ENCODE data around the gene MCC. TPM values are rescaled to one million over a fixed set of nuclear protein-coding genes. Genes with fewer than 3 reads are reported as not detected.

Gene MCC
- total and polyA plus RNA-seq, 2 experiments from 2014 or later, result 3.4 to 8.8 TPM

GRCh38 chr5:113278976-113279375 is 209.3 kb downstream of the MCC start:
- H2AFZ ChIP-seq, result no peak overlapping the region
- H3K36me3 ChIP-seq (ENCODE audit: low read depth), result no peaks in the 10 kb centered on the region
- 26 to 31% methylated on average over 4 of the region's 4 CpGs for WGBS, 2 experiments (ENCODE audit: low coverage in 1 of 2, low lambda C conversion rate in 2 of 2, missing lambda C conversion rate in 2 of 2)
- no peak overlapping the region for H3K9ac ChIP-seq
- no peaks in the 10 kb centered on the region for H3K27me3 ChIP-seq (replicated peaks; ENCODE audit: insufficient read depth)
- peaks cover 7% of the 10 kb centered on the region; the same call in 1 of the 2 replicates for H3F3A ChIP-seq (ENCODE audit: insufficient read depth)
- no peaks in the 10 kb centered on the region for H4K20me1 ChIP-seq (ENCODE audit: insufficient read depth)
- peak; percentile 55 for DNase-seq
- no peaks in the 10 kb centered on the region for H3K9me2 ChIP-seq (ENCODE audit: insufficient read depth)
- H3K9me3 ChIP-seq (ENCODE audit: low read depth), result no peaks in the 10 kb centered on the region
- H3K4me2 ChIP-seq (ENCODE audit: unreplicated experiment), result peak overlapping the region; percentile 34
- no peak overlapping the region for H3K27ac ChIP-seq
- no peak overlapping the region for H3K4me3 ChIP-seq
- TF ChIP-seq EZH2 (IDR thresholded peaks at IDR 0.05; ENCODE audit: insufficient read depth, poor library complexity, severe bottlenecking) (no peak), EZH2phosphoT487 (IDR thresholded peaks at IDR 0.05; ENCODE audit: insufficient read depth, low read depth) (no peak)
- in situ Hi-C loops (cut with MboI), result no loop called here
- H3K4me1 ChIP-seq (ENCODE audit: insufficient read depth), result peaks cover 5% of the 10 kb centered on the region
- no peaks in the 10 kb centered on the region; the same call in 1 of the 2 replicates for H3K79me2 ChIP-seq (ENCODE audit: insufficient read depth)

- in situ Hi-C loops (cut with MboI), result no loop called here
- Histone ChIP-seq H3K4me1 (ENCODE audit: insufficient read depth) (peaks cover 6% of the 10 kb centered on the region), H3K4me3 (no peak overlapping the region), H3K9me2 (ENCODE audit: insufficient read depth) (no peaks in the 10 kb centered on the region), H3F3A (ENCODE audit: insufficient read depth) (peaks cover 7% of the 10 kb centered on the region; the same call in 1 of the 2 replicates), H3K9ac (no peak overlapping the region), H4K20me1 (ENCODE audit: insufficient read depth) (no peaks in the 10 kb centered on the region), H3K27ac (no peak overlapping the region), H3K4me2 (ENCODE audit: unreplicated experiment) (no peak overlapping the region), H3K79me2 (ENCODE audit: insufficient read depth) (no peaks in the 10 kb centered on the region), H3K27me3 (replicated peaks; ENCODE audit: insufficient read depth) (no peaks in the 10 kb centered on the region), H2AFZ (no peak overlapping the region), H3K36me3 (ENCODE audit: low read depth) (no peaks in the 10 kb centered on the region), H3K9me3 (ENCODE audit: low read depth) (no peaks in the 10 kb centered on the region)
- no peak for DNase-seq
- TF ChIP-seq EZH2 (IDR thresholded peaks at IDR 0.05; ENCODE audit: insufficient read depth, poor library complexity, severe bottlenecking) (no peak), EZH2phosphoT487 (IDR thresholded peaks at IDR 0.05; ENCODE audit: insufficient read depth, low read depth) (no peak)
- 76 to 77% methylated on average over 8 of the region's 8 CpGs for WGBS, 2 experiments (ENCODE audit: low coverage in 1 of 2, low lambda C conversion rate in 2 of 2, missing lambda C conversion rate in 2 of 2)
Measured at GRCh38 chr5:113276493-113276892, 211.8 kb downstream of the MCC start.

DNA sequence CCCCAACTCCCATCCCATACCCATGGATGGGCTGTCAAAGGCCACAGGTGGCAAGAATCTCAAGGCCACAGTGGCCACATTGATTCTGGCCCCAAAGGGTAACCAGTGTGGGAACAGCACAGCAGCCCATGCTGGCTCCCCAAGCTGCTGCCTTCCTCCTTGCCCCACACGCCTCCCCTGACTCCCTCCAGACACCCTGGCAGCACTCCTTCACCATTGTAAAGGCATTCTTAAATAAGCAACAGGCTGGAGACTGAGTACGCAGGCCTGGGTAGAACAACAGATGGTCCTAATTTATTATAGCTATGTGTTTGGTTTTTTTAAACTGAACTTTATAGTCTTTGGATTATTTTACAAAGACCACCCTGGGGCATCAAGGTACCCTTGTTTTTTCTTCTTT is 212.3 kb downstream of the MCC start:
- Histone ChIP-seq H3K4me3 (no peak overlapping the region), H3K9me3 (ENCODE audit: low read depth) (no peaks in the 10 kb centered on the region), H3K79me2 (ENCODE audit: insufficient read depth) (no peaks in the 10 kb centered on the region), H2AFZ (no peak overlapping the region), H4K20me1 (ENCODE audit: insufficient read depth) (no peaks in the 10 kb centered on the region), H3F3A (ENCODE audit: insufficient read depth) (peaks cover 12% of the 10 kb centered on the region; the same call in 1 of the 2 replicates), H3K27ac (no peak overlapping the region), H3K4me2 (ENCODE audit: unreplicated experiment) (no peak overlapping the region), H3K9ac (no peak overlapping the region), H3K9me2 (ENCODE audit: insufficient read depth) (no peaks in the 10 kb centered on the region), H3K36me3 (ENCODE audit: low read depth) (no peaks in the 10 kb centered on the region), H3K27me3 (replicated peaks; ENCODE audit: insufficient read depth) (no peaks in the 10 kb centered on the region), H3K4me1 (ENCODE audit: insufficient read depth) (peaks cover 11% of the 10 kb centered on the region)
- DNase-seq, result no peak
- TF ChIP-seq EZH2phosphoT487 (IDR thresholded peaks at IDR 0.05; ENCODE audit: insufficient read depth, low read depth) (no peak), EZH2 (IDR thresholded peaks at IDR 0.05; ENCODE audit: insufficient read depth, poor library complexity, severe bottlenecking) (no peak)
- in situ Hi-C loops (cut with MboI), result no loop called here
- whole genome bisulfite sequencing, 2 experiments (ENCODE audit: low coverage in 1 of 2, low lambda C conversion rate in 2 of 2, missing lambda C conversion rate in 2 of 2), result 73 to 87% methylated on average over 2 of the region's 2 CpGs

- Histone ChIP-seq H3K9me3 (ENCODE audit: low read depth) (no peaks in the 10 kb centered on the region), H3K79me2 (ENCODE audit: insufficient read depth) (no peaks in the 10 kb centered on the region), H3K27me3 (replicated peaks; ENCODE audit: insufficient read depth) (no peaks in the 10 kb centered on the region), H3K9ac (no peak overlapping the region), H3K27ac (no peak overlapping the region), H3K36me3 (ENCODE audit: low read depth) (no peaks in the 10 kb centered on the region), H3K4me3 (no peak overlapping the region), H3K9me2 (ENCODE audit: insufficient read depth) (no peaks in the 10 kb centered on the region), H3K4me1 (ENCODE audit: insufficient read depth) (peaks cover 17% of the 10 kb centered on the region), H3F3A (ENCODE audit: insufficient read depth) (peaks cover 15% of the 10 kb centered on the region; the same call in 1 of the 2 replicates), H3K4me2 (ENCODE audit: unreplicated experiment) (no peak overlapping the region), H4K20me1 (ENCODE audit: insufficient read depth) (no peaks in the 10 kb centered on the region), H2AFZ (no peak overlapping the region)
- TF ChIP-seq EZH2phosphoT487 (IDR thresholded peaks at IDR 0.05; ENCODE audit: insufficient read depth, low read depth) (no peak), EZH2 (IDR thresholded peaks at IDR 0.05; ENCODE audit: insufficient read depth, poor library complexity, severe bottlenecking) (no peak)
- WGBS, 2 experiments (ENCODE audit: low coverage in 1 of 2, low lambda C conversion rate in 2 of 2, missing lambda C conversion rate in 2 of 2), result 98 to 100% methylated on average over 3 of the region's 3 CpGs
- in situ Hi-C loops (cut with MboI), result no loop called here
- DNase-seq, result no peak
Measured at GRCh38 chr5:113274836-113275414, 213.3 kb downstream of the MCC start.
